PFSK-1 (cell line): ENCODE measurements around the gene MOBP.

ENCODE experiments used
- FOXP2 ChIP-seq: optimal IDR thresholded peaks from 2 replicates; pipeline ENCODE3; 2011; ENCODE audit warnings: borderline replicate concordance, control low read depth, inconsistent platforms; ENCODE audit not compliant: insufficient read depth; ENCODE audit errors: extremely low read length, extremely low read depth
- POLR2AphosphoS5 ChIP-seq: IDR thresholded peaks from 2 replicates; pipeline ENCODE4 v1.6.1; 2012; ENCODE audit warnings: low read depth, mild to moderate bottlenecking, control low read depth, low read length, moderate library complexity
- REST ChIP-seq, 2 experiments: IDR thresholded peaks; 2 replicates each; pipeline versions ENCODE4 v1.6.1 to v1.8.0; 2011 to 2012; ENCODE audit warnings: low read depth in 2 of 2, low read length in 2 of 2, control low read depth in 1 of 2, inconsistent platforms in 1 of 2, mild to moderate bottlenecking in 1 of 2, moderate library complexity in 1 of 2; ENCODE audit not compliant: insufficient read depth in 1 of 2
- SIN3A ChIP-seq: IDR thresholded peaks from 2 replicates; pipeline ENCODE4 v1.6.1; 2012; ENCODE audit warnings: mild to moderate bottlenecking, low read length, moderate library complexity, borderline replicate concordance; ENCODE audit not compliant: insufficient read depth
- TAF1 ChIP-seq: IDR thresholded peaks from 2 replicates; pipeline ENCODE4 v1.6.1; 2012; ENCODE audit warnings: low read length, control low read depth, borderline replicate concordance; ENCODE audit not compliant: insufficient read depth

Gene MOBP

GRCh38 chr3:39548282-39548681, 80.8 kb downstream of the MOBP start:
- TF ChIP-seq REST (IDR thresholded peaks at IDR 0.05; ENCODE audit: insufficient read depth in 1 of 2, low read depth in 2 of 2, low read length in 2 of 2) (no peak), TAF1 (no peak), SIN3A (no peak), FOXP2 (no peak), POLR2AphosphoS5 (no peak)

- no peak for TF ChIP-seq REST (IDR thresholded peaks at IDR 0.05; ENCODE audit: insufficient read depth in 1 of 2, low read depth in 2 of 2, low read length in 2 of 2)
- TF ChIP-seq FOXP2 = no peak
- no peak for TF ChIP-seq POLR2AphosphoS5
- TF ChIP-seq TAF1 = no peak
- TF ChIP-seq SIN3A = no peak
Observed at GRCh38 chr3:39550354-39551051, 83.0 kb downstream of the MOBP start.
